Measurements from ENCODE around the gene ATP1B1. TPM values are rescaled to one million over a fixed set of nuclear protein-coding genes. Genes with fewer than 3 reads are reported as not detected.
A peak's percentile ranks its signal among the peaks of the same experiment; 100 is the strongest.

The ATP1B1 gene
- polyA plus RNA-seq, 1 donor (not counting 4 experiments of a cell fraction or from before 2014, with no cell fraction given): 30.0 TPM

DNA sequence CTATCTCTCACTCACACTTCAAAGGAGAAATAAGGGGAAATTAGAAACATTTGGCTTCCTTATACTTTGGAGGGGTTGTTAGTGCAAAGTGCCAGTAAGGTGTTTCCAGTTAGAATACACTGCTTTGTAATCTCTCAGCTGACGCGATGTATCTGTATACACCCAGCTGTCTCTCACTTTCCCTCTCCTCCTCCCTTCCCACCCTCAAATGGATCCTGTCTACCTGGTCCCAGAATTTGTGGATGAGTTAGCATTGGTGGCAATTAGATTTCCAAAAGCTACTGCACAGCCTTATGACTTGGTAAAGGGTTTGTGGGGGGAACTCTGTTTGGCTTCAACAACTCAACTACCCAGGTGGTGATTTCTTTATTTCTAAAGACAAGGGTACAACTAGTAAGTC lies 10.5 kb downstream of the ATP1B1 start:
- Histone ChIP-seq H3K9me1 (ENCODE audit: control insufficient read depth, extremely low read depth, insufficient read depth, low read length) (no peaks in the 10 kb centered on the region), H3K4me2 (ENCODE audit: control insufficient read depth, extremely low read depth, insufficient read depth, low read depth, low read length) (peak overlapping the region; percentile 12), H3K4me3 (ENCODE audit: control insufficient read depth in 2 of 3, extremely low read depth in 1 of 3, insufficient read depth in 2 of 3, low read depth in 1 of 3, low read length in 3 of 3) (no peak overlapping the region), H4K20me1 (ENCODE audit: control insufficient read depth, extremely low read depth, insufficient read depth, low read length) (no peaks in the 10 kb centered on the region), H3K27me3 (ENCODE audit: control insufficient read depth, extremely low read depth, insufficient read depth, low read length) (no peaks in the 10 kb centered on the region), H3K27ac (ENCODE audit: control insufficient read depth, insufficient read depth, low read length) (no peak overlapping the region), H3K79me2 (ENCODE audit: control insufficient read depth, insufficient read depth, low read length) (peaks cover 17% of the 10 kb centered on the region), H3K4me1 (ENCODE audit: control insufficient read depth, extremely low read depth, insufficient read depth, low read length) (peaks cover 61% of the 10 kb centered on the region), H3K9ac (ENCODE audit: control insufficient read depth, extremely low read depth, insufficient read depth, low read length) (no peak overlapping the region), H3K9me3 (ENCODE audit: control insufficient read depth, low read depth, low read length) (no peaks in the 10 kb centered on the region), H3K36me3 (ENCODE audit: control insufficient read depth in 2 of 2, extremely low read depth in 1 of 2, insufficient read depth in 2 of 2, low read length in 2 of 2) (peaks cover 0 to 4% of the 10 kb centered on the region in 2 experiments), H2AFZ (ENCODE audit: control insufficient read depth, low read length) (no peak overlapping the region)
- FAIRE-seq (no peak), DNase-seq (ENCODE audit: low read depth, low spot score) (no peak)
- TF ChIP-seq, protein P1, sequence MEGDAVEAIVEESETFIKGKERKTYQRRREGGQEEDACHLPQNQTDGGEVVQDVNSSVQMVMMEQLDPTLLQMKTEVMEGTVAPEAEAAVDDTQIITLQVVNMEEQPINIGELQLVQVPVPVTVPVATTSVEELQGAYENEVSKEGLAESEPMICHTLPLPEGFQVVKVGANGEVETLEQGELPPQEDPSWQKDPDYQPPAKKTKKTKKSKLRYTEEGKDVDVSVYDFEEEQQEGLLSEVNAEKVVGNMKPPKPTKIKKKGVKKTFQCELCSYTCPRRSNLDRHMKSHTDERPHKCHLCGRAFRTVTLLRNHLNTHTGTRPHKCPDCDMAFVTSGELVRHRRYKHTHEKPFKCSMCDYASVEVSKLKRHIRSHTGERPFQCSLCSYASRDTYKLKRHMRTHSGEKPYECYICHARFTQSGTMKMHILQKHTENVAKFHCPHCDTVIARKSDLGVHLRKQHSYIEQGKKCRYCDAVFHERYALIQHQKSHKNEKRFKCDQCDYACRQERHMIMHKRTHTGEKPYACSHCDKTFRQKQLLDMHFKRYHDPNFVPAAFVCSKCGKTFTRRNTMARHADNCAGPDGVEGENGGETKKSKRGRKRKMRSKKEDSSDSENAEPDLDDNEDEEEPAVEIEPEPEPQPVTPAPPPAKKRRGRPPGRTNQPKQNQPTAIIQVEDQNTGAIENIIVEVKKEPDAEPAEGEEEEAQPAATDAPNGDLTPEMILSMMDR (optimal IDR thresholded peaks at IDR 0.05 in 1 of 3, IDR thresholded peaks at IDR 0.05 in 1 of 3, conservative IDR thresholded peaks at IDR 0.05 in 1 of 3; ENCODE audit: extremely low read depth in 1 of 3, insufficient read depth in 2 of 3, low read length in 3 of 3): no peak
- TF ChIP-seq EZH2 (IDR thresholded peaks at IDR 0.05; ENCODE audit: low read length): no peak
- dilution Hi-C loops (cut with MboI; ENCODE audit: extremely low pct_ligation_motif_present, low sequenced_read_pairs): no loop called here

DNA sequence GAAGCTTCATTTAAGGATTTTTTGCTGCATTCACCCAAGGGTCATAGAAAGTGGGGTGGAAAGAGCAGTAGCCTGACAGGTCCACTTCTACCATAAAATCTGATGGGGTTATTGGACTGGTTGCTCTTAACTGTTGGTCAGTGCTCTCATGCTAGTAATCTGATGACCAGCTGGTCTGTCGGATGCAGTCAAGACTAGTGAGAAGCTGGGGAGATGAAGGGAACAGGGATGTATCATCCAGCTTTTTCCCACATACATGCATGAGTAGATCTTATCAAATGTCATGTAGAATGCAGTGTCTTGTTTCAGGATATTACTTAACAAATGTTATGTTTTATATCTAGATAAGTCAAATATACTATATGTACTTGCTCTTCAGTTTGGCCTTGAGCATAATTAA lies 11.1 kb downstream of the ATP1B1 start:
- TF ChIP-seq, protein P1 (optimal IDR thresholded peaks at IDR 0.05 in 1 of 3, IDR thresholded peaks at IDR 0.05 in 1 of 3, conservative IDR thresholded peaks at IDR 0.05 in 1 of 3; ENCODE audit: extremely low read depth in 1 of 3, insufficient read depth in 2 of 3, low read length in 3 of 3): no peak
- no peak for TF ChIP-seq EZH2 (IDR thresholded peaks at IDR 0.05; ENCODE audit: low read length)
- H3K4me3 ChIP-seq (ENCODE audit: control insufficient read depth in 2 of 3, extremely low read depth in 1 of 3, insufficient read depth in 2 of 3, low read depth in 1 of 3, low read length in 3 of 3): no peak overlapping the region
- no peak overlapping the region for H2AFZ ChIP-seq (ENCODE audit: control insufficient read depth, low read length)
- H3K36me3 ChIP-seq (ENCODE audit: control insufficient read depth in 2 of 2, extremely low read depth in 1 of 2, insufficient read depth in 2 of 2, low read length in 2 of 2): no peaks in the 10 kb centered on the region
- H3K9me1 ChIP-seq (ENCODE audit: control insufficient read depth, extremely low read depth, insufficient read depth, low read length): no peaks in the 10 kb centered on the region
- peak overlapping the region; percentile 27 for H3K27ac ChIP-seq (ENCODE audit: control insufficient read depth, insufficient read depth, low read length)
- no peaks in the 10 kb centered on the region for H3K27me3 ChIP-seq (ENCODE audit: control insufficient read depth, extremely low read depth, insufficient read depth, low read length)
- peaks cover 61% of the 10 kb centered on the region for H3K4me1 ChIP-seq (ENCODE audit: control insufficient read depth, extremely low read depth, insufficient read depth, low read length)
- no peak overlapping the region for H3K9ac ChIP-seq (ENCODE audit: control insufficient read depth, extremely low read depth, insufficient read depth, low read length)
- peak overlapping the region; percentile 1 for H3K4me2 ChIP-seq (ENCODE audit: control insufficient read depth, extremely low read depth, insufficient read depth, low read depth, low read length)
- H3K79me2 ChIP-seq (ENCODE audit: control insufficient read depth, insufficient read depth, low read length): peaks cover 14% of the 10 kb centered on the region
- FAIRE-seq: no peak
- H4K20me1 ChIP-seq (ENCODE audit: control insufficient read depth, extremely low read depth, insufficient read depth, low read length): no peaks in the 10 kb centered on the region
- DNase-seq (ENCODE audit: low read depth, low spot score): no peak
- H3K9me3 ChIP-seq (ENCODE audit: control insufficient read depth, low read depth, low read length): no peaks in the 10 kb centered on the region
- dilution Hi-C loops (cut with MboI; ENCODE audit: extremely low pct_ligation_motif_present, low sequenced_read_pairs): no loop called here
